PFSK-1 (cell line): ENCODE data around the gene GTF3C4.

Experiments
- FOXP2 ChIP-seq: optimal IDR thresholded peaks from 2 replicates; pipeline ENCODE3; 2011; ENCODE audit warnings: borderline replicate concordance, control low read depth, inconsistent platforms; ENCODE audit not compliant: insufficient read depth; ENCODE audit errors: extremely low read length, extremely low read depth
- POLR2AphosphoS5 ChIP-seq: IDR thresholded peaks from 2 replicates; pipeline ENCODE4 v1.6.1; 2012; ENCODE audit warnings: low read depth, mild to moderate bottlenecking, control low read depth, low read length, moderate library complexity
- REST ChIP-seq, 2 experiments: IDR thresholded peaks; 2 replicates each; pipeline versions ENCODE4 v1.6.1 to v1.8.0; 2011 to 2012; ENCODE audit warnings: low read depth in 2 of 2, low read length in 2 of 2, control low read depth in 1 of 2, inconsistent platforms in 1 of 2, mild to moderate bottlenecking in 1 of 2, moderate library complexity in 1 of 2; ENCODE audit not compliant: insufficient read depth in 1 of 2
- SIN3A ChIP-seq: IDR thresholded peaks from 2 replicates; pipeline ENCODE4 v1.6.1; 2012; ENCODE audit warnings: mild to moderate bottlenecking, low read length, moderate library complexity, borderline replicate concordance; ENCODE audit not compliant: insufficient read depth
- TAF1 ChIP-seq: IDR thresholded peaks from 2 replicates; pipeline ENCODE4 v1.6.1; 2012; ENCODE audit warnings: low read length, control low read depth, borderline replicate concordance; ENCODE audit not compliant: insufficient read depth

GTF3C4 gene

GRCh38 chr9:132732326-132733259 lies 62.3 kb downstream of the GTF3C4 start:
- TF ChIP-seq REST (IDR thresholded peaks at IDR 0.05; ENCODE audit: insufficient read depth in 1 of 2, low read depth in 2 of 2, low read length in 2 of 2) (no peak), FOXP2 (no peak), SIN3A (no peak), TAF1 (no peak), POLR2AphosphoS5 (no peak)

GRCh38 chr9:132733260-132733815 lies 63.1 kb downstream of the GTF3C4 start:
- no peak for TF ChIP-seq REST (IDR thresholded peaks at IDR 0.05; ENCODE audit: insufficient read depth in 1 of 2, low read depth in 2 of 2, low read length in 2 of 2)
- no peak for TF ChIP-seq SIN3A
- no peak for TF ChIP-seq TAF1
- TF ChIP-seq POLR2AphosphoS5 = no peak
- no peak for TF ChIP-seq FOXP2

GRCh38 chr9:132739710-132740310 lies 69.5 kb downstream of the GTF3C4 start:
- TF ChIP-seq TAF1 (no peak), POLR2AphosphoS5 (no peak)

- TF ChIP-seq POLR2AphosphoS5 = no peak
- no peak for TF ChIP-seq FOXP2
- TF ChIP-seq SIN3A = no peak
- no peak for TF ChIP-seq TAF1
- no peak for TF ChIP-seq REST (IDR thresholded peaks at IDR 0.05; ENCODE audit: insufficient read depth in 1 of 2, low read depth in 2 of 2, low read length in 2 of 2)
Measured at GRCh38 chr9:132740526-132741309, 70.5 kb downstream of the GTF3C4 start.

GRCh38 chr9:132742821-132743311 lies 72.6 kb downstream of the GTF3C4 start:
- TF ChIP-seq TAF1 = no peak
- no peak for TF ChIP-seq POLR2AphosphoS5
- TF ChIP-seq REST (IDR thresholded peaks at IDR 0.05; ENCODE audit: insufficient read depth in 1 of 2, low read depth in 2 of 2, low read length in 2 of 2) = no peak
- no peak for TF ChIP-seq FOXP2
- TF ChIP-seq SIN3A = no peak
